ENCODE measurements around the gene SNX24. TPM values are rescaled to one million over a fixed set of nuclear protein-coding genes. Genes with fewer than 3 reads are reported as not detected.

Gene SNX24
- total RNA-seq (2022; extraction: Qiagen RNA extraction; ENCODE audit: low read depth): 17.3 to 22.7 TPM (median 21.2 TPM) in 5 replicates

DNA sequence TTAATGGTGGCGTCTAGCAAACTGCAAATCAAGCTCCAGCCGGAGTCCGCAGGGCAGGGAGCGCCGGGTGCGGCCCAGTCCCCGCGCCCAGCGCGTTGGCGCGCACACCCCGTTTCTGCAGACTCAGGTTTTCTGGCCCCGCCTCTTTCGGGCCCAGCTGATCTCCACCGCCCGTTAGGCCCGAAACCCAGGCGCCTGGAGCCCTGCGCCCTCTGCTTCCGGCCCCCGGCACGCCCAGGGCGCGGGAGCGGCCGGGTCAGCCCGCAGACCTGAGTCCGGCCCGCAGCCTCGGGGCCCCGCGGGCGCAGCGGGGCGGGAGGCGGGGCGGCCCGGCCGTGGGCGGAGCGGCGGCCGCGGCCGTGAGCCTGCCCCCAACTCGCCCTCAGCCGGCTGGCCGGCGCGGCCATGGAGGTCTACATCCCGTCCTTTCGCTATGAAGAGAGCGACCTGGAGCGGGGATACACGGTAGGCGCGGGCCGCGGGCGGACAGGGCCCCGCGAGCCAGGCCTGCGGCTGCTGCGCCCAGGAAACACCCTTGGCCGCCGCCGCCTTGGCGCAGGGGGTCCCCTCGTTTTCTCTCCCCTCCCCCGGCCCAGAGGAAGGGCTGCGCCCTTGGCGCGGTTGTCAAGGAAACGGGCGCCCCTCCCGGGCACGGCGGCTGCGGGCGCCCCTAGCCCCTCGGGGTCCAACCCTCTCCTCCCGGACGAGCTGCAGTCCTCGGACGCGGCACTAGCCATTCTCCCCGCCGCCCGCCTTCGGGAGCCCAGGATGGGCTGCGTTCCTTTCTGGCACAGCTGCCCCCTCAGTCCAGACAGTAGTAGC is at the start of gene SNX24:
Gene SNX24 (plus strand): TSS at position 385 of the 822 bp plus-strand sequence. CDS start 21 bp downstream, at position 406.

GRCh38 chr5:123036391-123037103 is 191.1 kb downstream of the SNX24 start, which contains the start of gene PPIC:
Gene PPIC (minus strand): TSS chr5:123036725. CDS start chr5:123036625, 100 bp downstream.

Other genes starting within 250 kb of the SNX24 start
- gene SNX2, start 70.5 kb upstream of the SNX24 start, total RNA-seq (2022; extraction: Qiagen RNA extraction; ENCODE audit: low read depth): 28.9 to 63.5 TPM (median 39.9 TPM) in 5 replicates
- gene PPIC, start 191.1 kb downstream of the SNX24 start, total RNA-seq (2022; extraction: Qiagen RNA extraction; ENCODE audit: low read depth): 13.8 to 17.8 TPM (median 15.9 TPM) in 5 replicates
- gene PRDM6, start 243.6 kb downstream of the SNX24 start, total RNA-seq (2022; extraction: Qiagen RNA extraction; ENCODE audit: low read depth): 0.07 to 0.23 TPM (median 0.14 TPM) in 5 replicates